HEK293 (cell line): ENCODE data around the gene ZNF692.

Experiments
- CTCF ChIA-PET: fragments of 350-600 bp; formaldehyde crosslinking; extraction: SDS; loops from one replicate; lab custom pipeline; 2021; ENCODE audit warnings: antibody characterized with exemption; lab: Yijun Ruan, JAX
- POLR2A ChIA-PET: fragments of 300-600 bp; formaldehyde crosslinking; extraction: SDS; loops from one replicate; lab custom pipeline; 2020; ENCODE audit warnings: antibody characterized with exemption, inconsistent platforms; lab: Yijun Ruan, JAX
- H3K27ac ChIP-seq: fragments of 200-500 bp; sonication (Bioruptor generic); 2 replicates; pipeline ENCODE4 v1.5.1; 2014; ENCODE audit warnings: low read depth, low read length, control low read depth, inconsistent platforms; ENCODE audit errors: extremely low read depth
- H3K36me3 ChIP-seq, 2 experiments: fragments of 200-500 bp in 1 of 2; sonication (Bioruptor generic) in 1 of 2; 1 replicate in 1 of 2; 2 replicates in 1 of 2; pipeline ENCODE4 v1.5.1; 2014 to 2017; ENCODE audit warnings: inconsistent platforms in 2 of 2, low read length in 2 of 2; ENCODE audit not compliant: control insufficient read depth in 2 of 2, insufficient read depth in 1 of 2
- H3K4me1 ChIP-seq: fragments of 200-500 bp; sonication (Bioruptor generic); 2 replicates; pipeline ENCODE4 v1.5.1; 2014; ENCODE audit warnings: mild to moderate bottlenecking, low read length, inconsistent platforms; ENCODE audit not compliant: control insufficient read depth, insufficient read depth
- H3K4me3 ChIP-seq: 2 replicates; pipeline ENCODE4 v1.5.1; 2011; ENCODE audit warnings: low read depth, mild to moderate bottlenecking, control low read depth, low read length, moderate library complexity
- H3K9me3 ChIP-seq: fragments of 200-500 bp; sonication (Bioruptor generic); 2 replicates; pipeline ENCODE4 v1.5.1; 2014; ENCODE audit warnings: low read depth, low read length, inconsistent platforms; ENCODE audit not compliant: control insufficient read depth, insufficient read depth
- BCL11A ChIP-seq: fragments of 450-650 bp; formaldehyde crosslinking; IDR thresholded peaks from 2 replicates; pipeline ENCODE4 v1.5.1; 2016; ENCODE audit warnings: low read depth, missing biosample characterization, missing genetic modification characterization
- GLIS2 ChIP-seq: fragments of 450-650 bp; formaldehyde crosslinking; IDR thresholded peaks from 2 replicates; pipeline ENCODE4 v1.5.1; 2016; ENCODE audit warnings: missing biosample characterization, missing genetic modification characterization
- HOXD13 ChIP-seq: sonication (generic); formaldehyde crosslinking; IDR thresholded peaks from 2 replicates; pipeline ENCODE4 v1.8.0; 2022; ENCODE audit warnings: missing genetic modification reagents, borderline replicate concordance
- IKZF3 ChIP-seq: fragments of 450-650 bp; IDR thresholded peaks from 2 replicates; pipeline ENCODE4 v1.5.0; 2018; ENCODE audit warnings: missing biosample characterization, mild to moderate bottlenecking, missing genetic modification characterization, moderate library complexity
- KLF17 ChIP-seq: fragments of 450-650 bp; formaldehyde crosslinking; IDR thresholded peaks from 2 replicates; pipeline ENCODE4 v1.5.1; 2016; ENCODE audit warnings: missing biosample characterization, missing genetic modification characterization
- OSR2 ChIP-seq: fragments of 450-650 bp; formaldehyde crosslinking; IDR thresholded peaks from 2 replicates; pipeline ENCODE4 v1.5.1; 2016; ENCODE audit warnings: missing biosample characterization, missing genetic modification characterization
- PRDM4 ChIP-seq: fragments of 450-650 bp; formaldehyde crosslinking; IDR thresholded peaks from 2 replicates; pipeline ENCODE4 v1.5.1; 2017; ENCODE audit warnings: missing biosample characterization, missing genetic modification characterization
- REST ChIP-seq: fragments of 450-650 bp; formaldehyde crosslinking; IDR thresholded peaks from 2 replicates; pipeline ENCODE4 v1.5.1; 2016; ENCODE audit warnings: missing biosample characterization, missing genetic modification characterization
- SCRT2 ChIP-seq: fragments of 450-650 bp; formaldehyde crosslinking; IDR thresholded peaks from 2 replicates; pipeline ENCODE4 v1.5.1; 2016; ENCODE audit warnings: missing biosample characterization, missing genetic modification characterization
- SP3 ChIP-seq: fragments of 450-650 bp; formaldehyde crosslinking; IDR thresholded peaks from 2 replicates; pipeline ENCODE4 v1.5.1; 2016; ENCODE audit warnings: missing biosample characterization, missing genetic modification characterization
- TCF7L2 ChIP-seq: IDR thresholded peaks from 2 replicates; pipeline ENCODE4 v1.6.1; 2011; ENCODE audit warnings: low read depth, mild to moderate bottlenecking, inconsistent platforms, low read length, moderate library complexity, borderline replicate concordance
- ZBTB10 ChIP-seq: fragments of 450-650 bp; formaldehyde crosslinking; IDR thresholded peaks from 2 replicates; pipeline ENCODE4 v1.5.1; 2016; ENCODE audit warnings: missing biosample characterization, missing genetic modification characterization
- ZNF140 ChIP-seq: fragments of 450-650 bp; formaldehyde crosslinking; IDR thresholded peaks from 2 replicates; pipeline ENCODE4 v1.5.1; 2016; ENCODE audit warnings: missing biosample characterization, missing genetic modification characterization
- ZNF366 ChIP-seq: fragments of 450-650 bp; formaldehyde crosslinking; conservative IDR thresholded peaks from 2 replicates; pipeline ENCODE4 v1.5.1; 2016; ENCODE audit warnings: missing biosample characterization, missing genetic modification characterization
- ZNF488 ChIP-seq: fragments of 450-650 bp; formaldehyde crosslinking; IDR thresholded peaks from 2 replicates; pipeline ENCODE4 v1.5.1; 2016; ENCODE audit warnings: missing biosample characterization, missing genetic modification characterization
- ZNF558 ChIP-seq: fragments of 450-650 bp; formaldehyde crosslinking; IDR thresholded peaks from 2 replicates; pipeline ENCODE4 v1.5.1; 2016; ENCODE audit warnings: missing biosample characterization, missing genetic modification characterization
- ZNF629 ChIP-seq: fragments of 450-650 bp; formaldehyde crosslinking; IDR thresholded peaks from 2 replicates; pipeline ENCODE4 v1.5.1; 2017; ENCODE audit warnings: missing biosample characterization, missing genetic modification characterization
- ZNF776 ChIP-seq: fragments of 450-650 bp; formaldehyde crosslinking; IDR thresholded peaks from 2 replicates; pipeline ENCODE4 v1.5.0; 2017; ENCODE audit warnings: missing biosample characterization, missing genetic modification characterization, borderline replicate concordance
- ZSCAN16 ChIP-seq: fragments of 450-650 bp; formaldehyde crosslinking; IDR thresholded peaks from 2 replicates; pipeline ENCODE4 v1.5.1; 2016; ENCODE audit warnings: missing biosample characterization, missing genetic modification characterization
- ZSCAN5A ChIP-seq: fragments of 450-650 bp; formaldehyde crosslinking; IDR thresholded peaks from 2 replicates; pipeline ENCODE4 v1.5.1; 2016; ENCODE audit warnings: missing biosample characterization, missing genetic modification characterization

ZNF692 gene

GRCh38 chr1:248857201-248857600, 1.7 kb downstream of the ZNF692 start:
- Histone ChIP-seq H3K9me3 (no peaks in the 10 kb centered on the region), H3K4me1 (no peaks in the 10 kb centered on the region), H3K36me3 (peaks cover 0 to 50% of the 10 kb centered on the region in 2 experiments; a peak in 1 of 3 replicates), H3K27ac (no peak overlapping the region), H3K4me3 (no peak overlapping the region)
- no peak for TF ChIP-seq ZBTB10
- no peak for TF ChIP-seq SP3 (tag by site-specific recombination)
- TF ChIP-seq ZNF488 (tag by site-specific recombination), result no peak
- no peak for TF ChIP-seq BCL11A (tag by site-specific recombination)
- no peak for TF ChIP-seq ZNF558 (tag by site-specific recombination)
- TF ChIP-seq TCF7L2, result no peak
- no peak for TF ChIP-seq ZNF629 (tag by site-specific recombination)
- no peak for TF ChIP-seq HOXD13 (CRISPR knock-in tag)
- ChIA-PET POLR2A (interaction anchor here (1.5 kb wide), 1 partner anchor 19 kb away, joined by 3 read pairs; the partner anchor contains the start of gene ZNF672), CTCF (no interaction called here)

GRCh38 chr1:248856176-248856575, 2.7 kb downstream of the ZNF692 start:
- no peak overlapping the region for H3K27ac ChIP-seq
- peaks cover 0 to 61% of the 10 kb centered on the region in 2 experiments; a peak in 1 of 3 replicates for H3K36me3 ChIP-seq
- ChIA-PET CTCF (no interaction called here), POLR2A (interaction anchor here (1.5 kb wide), 1 partner anchor 18 kb away, joined by 3 read pairs; the partner anchor contains the start of gene ZNF672)
- no peak overlapping the region for H3K4me3 ChIP-seq
- H3K4me1 ChIP-seq, result no peaks in the 10 kb centered on the region
- no peaks in the 10 kb centered on the region for H3K9me3 ChIP-seq
- no peak for TF ChIP-seq ZSCAN5A (tag by site-specific recombination)
- TF ChIP-seq KLF17, result no peak
- TF ChIP-seq ZNF488 (tag by site-specific recombination), result no peak
- TF ChIP-seq ZNF776 (tag by site-specific recombination), result no peak
- TF ChIP-seq ZSCAN16 (tag by site-specific recombination), result no peak
- TF ChIP-seq PRDM4 (tag by site-specific recombination), result no peak
- TF ChIP-seq REST, result no peak
- TF ChIP-seq ZNF140 (tag by site-specific recombination), result no peak
- TF ChIP-seq IKZF3 (tag by site-specific recombination), result no peak
- no peak for TF ChIP-seq SCRT2 (tag by site-specific recombination)
- no peak for TF ChIP-seq OSR2 (tag by site-specific recombination)
- no peak for TF ChIP-seq ZNF366 (tag by site-specific recombination)
- TF ChIP-seq GLIS2, result no peak
